Adrenal gland (tissue), 5 donors: ENCODE results near the gene ABCG1.

ENCODE experiments used
- POLR2A ChIP-seq, 2 donors: fragments of 450-650 bp; IDR thresholded peaks; one replicate each; pipeline ENCODE4 v1.6.1; 2017; ENCODE audit warnings: antibody characterized with exemption in 2 of 2, mild to moderate bottlenecking in 2 of 2, moderate library complexity in 1 of 2
- TF ChIP-seq, protein P1 (sequence below), 6 experiments: fragments of 450-650 bp in 4 of 6; fragments of 200-600 bp in 2 of 6; sonication (generic) in 1 of 6; IDR thresholded peaks; 1 replicate in 5 of 6; 2 replicates in 1 of 6; pipeline versions ENCODE4 v1.5.1 to v1.8.0; 2016 to 2021; ENCODE audit warnings: antibody characterized with exemption in 6 of 6, mild to moderate bottlenecking in 2 of 6, moderate library complexity in 1 of 6
- donor health status: DM: no; HTN: no; CAD: no.

DNA sequence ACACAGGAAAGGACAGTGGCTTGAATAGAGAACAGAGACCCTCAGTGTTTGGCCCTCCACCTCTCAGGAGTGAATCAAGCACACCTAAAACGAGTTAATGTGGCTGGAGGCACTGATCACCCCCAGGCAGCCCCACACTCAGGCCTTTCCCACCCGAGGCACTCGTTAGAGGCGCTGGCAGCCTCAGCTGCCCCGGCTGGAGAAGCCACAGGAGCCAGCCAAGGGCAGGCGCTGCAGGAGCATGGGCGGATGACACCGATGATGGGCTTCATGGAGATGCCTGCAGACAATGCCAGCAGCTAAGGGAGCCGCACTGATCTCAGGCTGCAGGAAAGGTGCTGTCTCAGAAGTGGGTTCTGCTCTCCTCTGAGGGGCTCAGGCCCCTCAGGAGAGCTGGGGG lies 24.1 kb upstream of the ABCG1 start:
- TF ChIP-seq POLR2A (IDR thresholded peaks at IDR 0.05) = no peak
- TF ChIP-seq, protein P1, sequence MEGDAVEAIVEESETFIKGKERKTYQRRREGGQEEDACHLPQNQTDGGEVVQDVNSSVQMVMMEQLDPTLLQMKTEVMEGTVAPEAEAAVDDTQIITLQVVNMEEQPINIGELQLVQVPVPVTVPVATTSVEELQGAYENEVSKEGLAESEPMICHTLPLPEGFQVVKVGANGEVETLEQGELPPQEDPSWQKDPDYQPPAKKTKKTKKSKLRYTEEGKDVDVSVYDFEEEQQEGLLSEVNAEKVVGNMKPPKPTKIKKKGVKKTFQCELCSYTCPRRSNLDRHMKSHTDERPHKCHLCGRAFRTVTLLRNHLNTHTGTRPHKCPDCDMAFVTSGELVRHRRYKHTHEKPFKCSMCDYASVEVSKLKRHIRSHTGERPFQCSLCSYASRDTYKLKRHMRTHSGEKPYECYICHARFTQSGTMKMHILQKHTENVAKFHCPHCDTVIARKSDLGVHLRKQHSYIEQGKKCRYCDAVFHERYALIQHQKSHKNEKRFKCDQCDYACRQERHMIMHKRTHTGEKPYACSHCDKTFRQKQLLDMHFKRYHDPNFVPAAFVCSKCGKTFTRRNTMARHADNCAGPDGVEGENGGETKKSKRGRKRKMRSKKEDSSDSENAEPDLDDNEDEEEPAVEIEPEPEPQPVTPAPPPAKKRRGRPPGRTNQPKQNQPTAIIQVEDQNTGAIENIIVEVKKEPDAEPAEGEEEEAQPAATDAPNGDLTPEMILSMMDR (IDR thresholded peaks at IDR 0.05) = no peak
